ENCODE results near the gene PHOSPHO1. TPM values are rescaled to one million over a fixed set of nuclear protein-coding genes. Genes with fewer than 3 reads are reported as not detected.
"Not testable (repeated sequence)": the region's sequence is repeated elsewhere in the genome, so short reads cannot be mapped to it uniquely, and the experiment has no call there.

Gene PHOSPHO1
- total RNA-seq, 1 experiment from 2014 or later, result 1.1 TPM

- H3K27me3 ChIP-seq (ENCODE audit: low read length), result no peaks in the 10 kb centered on the region
- H4K20me1 ChIP-seq (ENCODE audit: low read length), result no peaks in the 10 kb centered on the region
- no peak overlapping the region for H2AFZ ChIP-seq (ENCODE audit: low read length)
- H3K36me3 ChIP-seq (ENCODE audit: low read depth, low read length), result no peaks in the 10 kb centered on the region
- H3K79me2 ChIP-seq (ENCODE audit: low read length), result no peaks in the 10 kb centered on the region
- DNase-seq, result peak; percentile 67
- H3K4me3 ChIP-seq (ENCODE audit: low read length), result no peak overlapping the region
- BruUV-seq (replicated peaks), result no TSS peak
- CTCF ChIA-PET, result interaction anchor here (0.5 to 1.6 kb wide), 7 partner anchors 14 to 452 kb away, joined by 3 to 7 read pairs (median 4); no protein-coding TSS in a partner anchor
- POLR2A ChIA-PET (ENCODE audit: unreplicated experiment), result no interaction called here
- H3F3A ChIP-seq (ENCODE audit: low read length, unreplicated experiment), result no peaks in the 10 kb centered on the region
- TF ChIP-seq CTCF (conservative IDR thresholded peaks at IDR 0.05; ENCODE audit: low read depth, low read length), result peak; percentile 95
- TF ChIP-seq EZH2 (IDR thresholded peaks at IDR 0.05; ENCODE audit: low read length, unreplicated experiment), result no peak
- ATAC-seq, result peak; percentile 75
- no peak overlapping the region for H3K9ac ChIP-seq (ENCODE audit: low read length)
- intact Hi-C loops (cut with micrococcal nuclease), result loop anchor here (1.0 kb wide), 2 partner anchors 47 to 110 kb away; no protein-coding TSS in a partner anchor
- no peak overlapping the region for H3K4me2 ChIP-seq (ENCODE audit: low read length)
- no peaks in the 10 kb centered on the region for H3K4me1 ChIP-seq (ENCODE audit: insufficient read depth, low read length)
- no peaks in the 10 kb centered on the region for H3K9me2 ChIP-seq (replicated peaks; ENCODE audit: low read length)
- H3K9me3 ChIP-seq (ENCODE audit: low read length), result peaks cover 11% of the 10 kb centered on the region
- no peak overlapping the region for H3K27ac ChIP-seq (ENCODE audit: low read length)
Measured at GRCh38 chr17:49180303-49180702, 50.3 kb downstream of the PHOSPHO1 start.

GRCh38 chr17:49175978-49176377, 54.6 kb downstream of the PHOSPHO1 start:
- CTCF ChIA-PET; H4K20me1 ChIP-seq (ENCODE audit: low read length): not testable (repeated sequence)
- peaks cover 11% of the 10 kb centered on the region for H3K9me3 ChIP-seq (ENCODE audit: low read length)

More at GRCh38 chr17:49175978-49176377, 54.6 kb downstream of the PHOSPHO1 start:
- H3K9ac ChIP-seq (ENCODE audit: low read length); H2AFZ ChIP-seq (ENCODE audit: low read length); H3F3A ChIP-seq (ENCODE audit: low read length, unreplicated experiment); H3K4me2 ChIP-seq (ENCODE audit: low read length); BruUV-seq (replicated peaks); intact Hi-C loops (cut with micrococcal nuclease); H3K4me1 ChIP-seq (ENCODE audit: insufficient read depth, low read length); H3K27me3 ChIP-seq (ENCODE audit: low read length); H3K36me3 ChIP-seq (ENCODE audit: low read depth, low read length); ATAC-seq; H3K4me3 ChIP-seq (ENCODE audit: low read length); DNase-seq; H3K27ac ChIP-seq (ENCODE audit: low read length); H3K9me2 ChIP-seq (replicated peaks; ENCODE audit: low read length); H3K79me2 ChIP-seq (ENCODE audit: low read length): not testable (repeated sequence)
- POLR2A ChIA-PET (ENCODE audit: unreplicated experiment), result interaction anchor here (0.5 kb wide), 1 partner anchor 452 kb away, joined by 4 read pairs; no protein-coding TSS in a partner anchor

Other genes with a start within 250 kb of the PHOSPHO1 start
- gene IGF2BP1, start 233.4 kb downstream of the PHOSPHO1 start, total RNA-seq (2014; rRNA removed), result 1.2 and 1.3 TPM in 2 replicates
- 0.06 and 0.29 TPM in 2 replicates for gene B4GALNT2, start 98.0 kb downstream of the PHOSPHO1 start, total RNA-seq (2014; rRNA removed)
- 0.40 TPM in 1 of 2 replicates, not detected in the other for gene GNGT2, start 20.2 kb downstream of the PHOSPHO1 start, total RNA-seq (2014; rRNA removed)
- gene ABI3, start 20.1 kb downstream of the PHOSPHO1 start, total RNA-seq (2014; rRNA removed), result not detected in 2 replicates
- gene ZNF652, start 131.5 kb upstream of the PHOSPHO1 start, total RNA-seq (2014; rRNA removed), result 18.2 and 18.5 TPM in 2 replicates
- gene PHB1, start 184.1 kb upstream of the PHOSPHO1 start, total RNA-seq (2014; rRNA removed), result 585 and 641 TPM in 2 replicates

All from PC-3 (cell line).